Ascending aorta (tissue), 2 donors: ENCODE measurements around the gene THSD7B. TPM values are rescaled to one million over a fixed set of nuclear protein-coding genes. Genes with fewer than 3 reads are reported as not detected.

Experiments used
- DNase-seq, 2 donors: peaks; one replicate each; pipeline ENCODE4 v3.0.0-alpha.2; 2019; ENCODE audit warnings: low spot score in 2 of 2
- H3K27ac ChIP-seq, 2 donors: fragments of 200-600 bp; sonication (generic); one replicate each; pipeline ENCODE4 v1.5.1; 2016 to 2017; ENCODE audit warnings: mild to moderate bottlenecking in 1 of 2
- H3K27me3 ChIP-seq: fragments of 200-600 bp; sonication (generic); one replicate; pipeline ENCODE4 v1.5.1; 2017
- H3K36me3 ChIP-seq, 2 donors: fragments of 200-600 bp; sonication (generic); one replicate each; pipeline ENCODE4 v1.5.1; 2016
- H3K4me1 ChIP-seq, 2 donors: fragments of 200-600 bp; sonication (generic); one replicate each; pipeline ENCODE4 v1.5.1; 2016 to 2017; ENCODE audit warnings: mild to moderate bottlenecking in 1 of 2
- H3K4me3 ChIP-seq, 2 donors: fragments of 200-600 bp; sonication (generic); one replicate each; pipeline ENCODE4 v1.5.1; 2016 to 2017; ENCODE audit warnings: mild to moderate bottlenecking in 1 of 2
- H3K9me3 ChIP-seq, 2 donors: fragments of 200-600 bp; sonication (generic); one replicate each; pipeline ENCODE4 v1.5.1; 2016
- intact Hi-C: fragments of 100-400 bp; cut with DNase I; formaldehyde crosslinking; loops from one replicate; pipeline ENCODE4 v1.15.1; 2023
- total RNA-seq: library from RNA; depleted of rRNA; stranded (reverse); fragments of >200 nt; gene quantifications from one replicate; pipeline ENCODE4 v1.1.0, GENCODE V29; 2016
- TF ChIP-seq, protein P1 (sequence below), 3 experiments: fragments of 200-600 bp in 2 of 3; fragments of 450-650 bp in 1 of 3; sonication (generic) in 2 of 3; IDR thresholded peaks; one replicate each; pipeline ENCODE4 v1.5.1; 2016 to 2019; ENCODE audit warnings: antibody characterized with exemption in 3 of 3, mild to moderate bottlenecking in 1 of 3, moderate library complexity in 1 of 3

Gene THSD7B
- total RNA-seq, 1 donor from 2014 or later: not detected

GRCh38 chr2:137221797-137222492, 456.6 kb downstream of the THSD7B start:
- no peak overlapping the region for H3K4me3 ChIP-seq
- intact Hi-C loops: no loop called here
- no peak overlapping the region for H3K27ac ChIP-seq
- DNase-seq: no peak
- no peaks in the 10 kb centered on the region for H3K27me3 ChIP-seq
- H3K9me3 ChIP-seq: no peaks in the 10 kb centered on the region
- TF ChIP-seq, protein P1, sequence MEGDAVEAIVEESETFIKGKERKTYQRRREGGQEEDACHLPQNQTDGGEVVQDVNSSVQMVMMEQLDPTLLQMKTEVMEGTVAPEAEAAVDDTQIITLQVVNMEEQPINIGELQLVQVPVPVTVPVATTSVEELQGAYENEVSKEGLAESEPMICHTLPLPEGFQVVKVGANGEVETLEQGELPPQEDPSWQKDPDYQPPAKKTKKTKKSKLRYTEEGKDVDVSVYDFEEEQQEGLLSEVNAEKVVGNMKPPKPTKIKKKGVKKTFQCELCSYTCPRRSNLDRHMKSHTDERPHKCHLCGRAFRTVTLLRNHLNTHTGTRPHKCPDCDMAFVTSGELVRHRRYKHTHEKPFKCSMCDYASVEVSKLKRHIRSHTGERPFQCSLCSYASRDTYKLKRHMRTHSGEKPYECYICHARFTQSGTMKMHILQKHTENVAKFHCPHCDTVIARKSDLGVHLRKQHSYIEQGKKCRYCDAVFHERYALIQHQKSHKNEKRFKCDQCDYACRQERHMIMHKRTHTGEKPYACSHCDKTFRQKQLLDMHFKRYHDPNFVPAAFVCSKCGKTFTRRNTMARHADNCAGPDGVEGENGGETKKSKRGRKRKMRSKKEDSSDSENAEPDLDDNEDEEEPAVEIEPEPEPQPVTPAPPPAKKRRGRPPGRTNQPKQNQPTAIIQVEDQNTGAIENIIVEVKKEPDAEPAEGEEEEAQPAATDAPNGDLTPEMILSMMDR (IDR thresholded peaks at IDR 0.05): no peak
- no peaks in the 10 kb centered on the region for H3K4me1 ChIP-seq
- H3K36me3 ChIP-seq: no peaks in the 10 kb centered on the region

- intact Hi-C loops: no loop called here
- DNase-seq: no peak
Measured at GRCh38 chr2:137223722-137224121, 458.4 kb downstream of the THSD7B start.

GRCh38 chr2:137228566-137228965, 463.2 kb downstream of the THSD7B start:
- Histone ChIP-seq H3K4me3 (no peak overlapping the region), H3K27ac (no peak overlapping the region), H3K9me3 (no peaks in the 10 kb centered on the region), H3K4me1 (peaks cover 0 to 5% of the 10 kb centered on the region in 2 donors), H3K27me3 (no peaks in the 10 kb centered on the region), H3K36me3 (no peaks in the 10 kb centered on the region)
- intact Hi-C loops: no loop called here
- no peak for DNase-seq
- TF ChIP-seq, protein P1 (IDR thresholded peaks at IDR 0.05): no peak

More at GRCh38 chr2:137223722-137224121, 458.4 kb downstream of the THSD7B start:
- Histone ChIP-seq H3K27me3 (no peaks in the 10 kb centered on the region), H3K9me3 (no peaks in the 10 kb centered on the region), H3K36me3 (no peaks in the 10 kb centered on the region), H3K4me1 (peaks cover 0 to 2% of the 10 kb centered on the region in 2 donors), H3K4me3 (no peak overlapping the region), H3K27ac (no peak overlapping the region)
- TF ChIP-seq, protein P1 (IDR thresholded peaks at IDR 0.05): no peak

DNA sequence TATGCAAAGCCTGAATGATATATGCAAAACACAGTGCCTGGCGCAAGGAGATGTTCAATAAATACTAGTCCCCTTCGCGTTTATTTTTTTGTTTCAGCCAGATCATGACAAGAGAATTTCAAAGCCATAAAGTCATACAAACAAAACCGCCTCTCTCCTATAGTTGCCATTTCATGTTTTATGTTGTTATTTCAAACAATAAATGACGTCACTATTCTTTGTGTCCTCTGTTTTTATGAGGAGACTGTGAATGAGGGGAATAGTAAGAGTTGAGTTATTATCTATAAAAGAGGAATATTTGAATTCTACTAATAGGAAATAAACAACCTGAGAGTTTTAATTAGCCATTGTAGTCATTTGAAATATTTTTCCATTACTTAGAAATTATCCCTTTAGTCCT, 464.5 kb downstream of the THSD7B start:
- Histone ChIP-seq H3K4me3 (no peak overlapping the region), H3K27me3 (no peaks in the 10 kb centered on the region), H3K4me1 (peaks cover 0 to 5% of the 10 kb centered on the region in 2 donors), H3K27ac (no peak overlapping the region), H3K9me3 (no peaks in the 10 kb centered on the region), H3K36me3 (no peaks in the 10 kb centered on the region)
- TF ChIP-seq, protein P1 (IDR thresholded peaks at IDR 0.05): no peak
- intact Hi-C loops: no loop called here
- DNase-seq: no peak

- intact Hi-C loops: no loop called here
- Histone ChIP-seq H3K27ac (no peak overlapping the region), H3K9me3 (no peaks in the 10 kb centered on the region), H3K4me1 (peaks cover 0 to 5% of the 10 kb centered on the region in 2 donors), H3K27me3 (no peaks in the 10 kb centered on the region), H3K36me3 (no peaks in the 10 kb centered on the region), H3K4me3 (no peak overlapping the region)
- DNase-seq: no peak
- TF ChIP-seq, protein P1 (IDR thresholded peaks at IDR 0.05): no peak
Measured at GRCh38 chr2:137231628-137232027, 466.3 kb downstream of the THSD7B start.
